Osteoblast (primary cell): ENCODE measurements around the gene MS4A1. TPM values are rescaled to one million over a fixed set of nuclear protein-coding genes. Genes with fewer than 3 reads are reported as not detected.

Experiments used
- DNase-seq: peaks from one replicate; pipeline ENCODE4 v3.0.0; 2011; ENCODE audit warnings: low spot score, mixed read lengths; ENCODE audit not compliant: insufficient read length; ENCODE audit errors: missing footprints
- H2AFZ ChIP-seq: 2 replicates; pipeline ENCODE4 v1.6.0; 2011; ENCODE audit warnings: mild to moderate bottlenecking, low read length
- H3K27ac ChIP-seq: 2 replicates; pipeline ENCODE4 v1.5.1; 2011; ENCODE audit warnings: mild to moderate bottlenecking, low read depth, low read length, moderate library complexity
- H3K27me3 ChIP-seq: 2 replicates; pipeline ENCODE4 v1.6.0; 2012; ENCODE audit warnings: mild to moderate bottlenecking, control low read depth, inconsistent platforms, low read length, moderate library complexity; ENCODE audit not compliant: insufficient read depth
- H3K36me3 ChIP-seq: 2 replicates; pipeline ENCODE4 v1.5.1; 2011; ENCODE audit warnings: mild to moderate bottlenecking, low read length, control low read depth, moderate library complexity; ENCODE audit not compliant: insufficient read depth
- H3K4me1 ChIP-seq: 2 replicates; pipeline ENCODE4 v1.5.1; 2011; ENCODE audit warnings: mild to moderate bottlenecking, low read length, control low read depth, moderate library complexity; ENCODE audit not compliant: insufficient read depth
- H3K4me2 ChIP-seq: 2 replicates; pipeline ENCODE4 v1.6.0; 2011; ENCODE audit warnings: mild to moderate bottlenecking, low read length; ENCODE audit not compliant: insufficient read depth
- H3K4me3 ChIP-seq: fragments of 200-600 bp; sonication (generic); 3 replicates; pipeline ENCODE4 v1.5.1; 2012; ENCODE audit warnings: mild to moderate bottlenecking, low read length, inconsistent platforms; ENCODE audit not compliant: insufficient read depth
- H3K79me2 ChIP-seq: 2 replicates; pipeline ENCODE4 v1.6.0; 2012; ENCODE audit warnings: mild to moderate bottlenecking, low read length, control low read depth, inconsistent platforms; ENCODE audit not compliant: insufficient read depth
- H3K9me3 ChIP-seq: 2 replicates; pipeline ENCODE4 v1.5.1; 2011; ENCODE audit warnings: low read depth, low read length, control low read depth
- H4K20me1 ChIP-seq: 2 replicates; pipeline ENCODE4 v1.6.0; 2012; ENCODE audit warnings: mild to moderate bottlenecking, low read length, control low read depth; ENCODE audit not compliant: insufficient read depth
- CTCF ChIP-seq: IDR thresholded peaks from 2 replicates; pipeline ENCODE4 v1.5.1; 2011; ENCODE audit warnings: mild to moderate bottlenecking, low read depth, low read length, moderate library complexity; ENCODE audit errors: extremely low read depth
- total RNA-seq: library from RNA; depleted of rRNA; stranded (reverse); fragments of >200 nt; gene quantifications from 2 replicates; pipeline ENCODE4 v1.2.3, GENCODE V29; 2012

The MS4A1 gene
- total RNA-seq, 1 donor = not detected

GRCh38 chr11:60468829-60469228, 13.2 kb downstream of the MS4A1 start:
- H3K4me2 ChIP-seq = no peak overlapping the region
- no peaks in the 10 kb centered on the region for H3K9me3 ChIP-seq
- H2AFZ ChIP-seq = no peak overlapping the region
- no peak for TF ChIP-seq CTCF
- no peaks in the 10 kb centered on the region for H3K79me2 ChIP-seq
- no peak overlapping the region for H3K4me3 ChIP-seq
- no peaks in the 10 kb centered on the region for H3K27me3 ChIP-seq
- no peaks in the 10 kb centered on the region for H3K36me3 ChIP-seq
- no peaks in the 10 kb centered on the region for H3K4me1 ChIP-seq
- H3K27ac ChIP-seq = no peak overlapping the region
- H4K20me1 ChIP-seq = no peaks in the 10 kb centered on the region
- no peak for DNase-seq

GRCh38 chr11:60469723-60470122, 14.1 kb downstream of the MS4A1 start:
- no peak overlapping the region for H2AFZ ChIP-seq
- H3K4me3 ChIP-seq = no peak overlapping the region
- no peak overlapping the region for H3K27ac ChIP-seq
- no peak for TF ChIP-seq CTCF
- H4K20me1 ChIP-seq = no peaks in the 10 kb centered on the region
- H3K9me3 ChIP-seq = no peaks in the 10 kb centered on the region
- H3K36me3 ChIP-seq = no peaks in the 10 kb centered on the region
- no peaks in the 10 kb centered on the region for H3K4me1 ChIP-seq
- no peak overlapping the region for H3K4me2 ChIP-seq
- DNase-seq = no peak
- H3K79me2 ChIP-seq = no peaks in the 10 kb centered on the region
- H3K27me3 ChIP-seq = no peaks in the 10 kb centered on the region

- Histone ChIP-seq H3K36me3 (no peaks in the 10 kb centered on the region), H3K27me3 (no peaks in the 10 kb centered on the region), H2AFZ (no peak overlapping the region), H3K4me1 (no peaks in the 10 kb centered on the region), H3K4me2 (no peak overlapping the region), H3K4me3 (no peak overlapping the region), H3K79me2 (no peaks in the 10 kb centered on the region), H3K9me3 (no peaks in the 10 kb centered on the region), H3K27ac (no peak overlapping the region), H4K20me1 (no peaks in the 10 kb centered on the region)
- no peak for DNase-seq
- TF ChIP-seq CTCF = no peak
These were observed 21.4 kb downstream of the MS4A1 start for GRCh38 chr11:60477035-60477445.

GRCh38 chr11:60482361-60482760, 26.7 kb downstream of the MS4A1 start:
- Histone ChIP-seq H3K4me2 (no peak overlapping the region), H3K27ac (no peak overlapping the region), H3K4me1 (no peaks in the 10 kb centered on the region), H3K36me3 (no peaks in the 10 kb centered on the region), H3K27me3 (no peaks in the 10 kb centered on the region), H3K79me2 (no peaks in the 10 kb centered on the region), H3K9me3 (peaks cover 3% of the 10 kb centered on the region), H3K4me3 (no peak overlapping the region), H4K20me1 (no peaks in the 10 kb centered on the region), H2AFZ (no peak overlapping the region)
- DNase-seq = no peak
- TF ChIP-seq CTCF = no peak
